ENCODE measurements around the gene PTN.

PTN gene

GRCh38 chr7:137325927-137326326 lies 17.6 kb downstream of the PTN start:
- intact Hi-C loops (cut with DNase I): no loop called here
- no peak for DNase-seq

- intact Hi-C loops (cut with DNase I): no loop called here
These were observed 18.5 kb downstream of the PTN start for GRCh38 chr7:137324796-137325696.

GRCh38 chr7:137316648-137317353 lies 26.7 kb downstream of the PTN start:
- intact Hi-C loops (cut with DNase I): no loop called here
- peak in 2 of 10 donors; percentile 57 to 81 for DNase-seq

More at GRCh38 chr7:137324796-137325696, 18.5 kb downstream of the PTN start:
- no peak for DNase-seq

- peak in 3 of 10 donors; percentile 33 to 64 (median 36) for DNase-seq
- intact Hi-C loops (cut with DNase I): no loop called here
These were observed 30.3 kb downstream of the PTN start for GRCh38 chr7:137313201-137313600.

- no peak for DNase-seq
- intact Hi-C loops (cut with DNase I): no loop called here
These were observed 36.8 kb downstream of the PTN start for GRCh38 chr7:137306748-137307147.

GRCh38 chr7:137305901-137306621 lies 37.5 kb downstream of the PTN start:
- no peak for DNase-seq
- intact Hi-C loops (cut with DNase I): no loop called here

- DNase-seq: no peak
- intact Hi-C loops (cut with DNase I): loop anchor here (5.0 kb wide), 1 partner anchor 38 kb away; the partner anchor contains the start of gene PTN
These were observed 38.8 kb downstream of the PTN start for GRCh38 chr7:137304624-137305235.

GRCh38 chr7:137304165-137304564 lies 39.4 kb downstream of the PTN start:
- DNase-seq: no peak
- intact Hi-C loops (cut with DNase I): loop anchor here (5.0 kb wide), 1 partner anchor 38 kb away; the partner anchor contains the start of gene PTN

- intact Hi-C loops (cut with DNase I): loop anchor here (5.0 kb wide), 1 partner anchor 40 kb away; the partner anchor contains the start of gene PTN
- no peak for DNase-seq
These were observed 41.5 kb downstream of the PTN start for GRCh38 chr7:137302081-137302480.

GRCh38 chr7:137298464-137298794 lies 45.1 kb downstream of the PTN start:
- no peak for DNase-seq

GRCh38 chr7:137297551-137298463 lies 45.7 kb downstream of the PTN start:
- intact Hi-C loops (cut with DNase I): no loop called here
- no peak for DNase-seq

More at GRCh38 chr7:137298464-137298794, 45.1 kb downstream of the PTN start:
- intact Hi-C loops (cut with DNase I): no loop called here

GRCh38 chr7:137296576-137296975 lies 47.0 kb downstream of the PTN start:
- intact Hi-C loops (cut with DNase I): no loop called here
- DNase-seq: no peak

GRCh38 chr7:137295739-137296324 lies 47.7 kb downstream of the PTN start:
- no peak for DNase-seq
- intact Hi-C loops (cut with DNase I): no loop called here

- intact Hi-C loops (cut with DNase I): loop anchor here (5.0 kb wide), 1 partner anchor 163 kb away; no protein-coding TSS in a partner anchor
- DNase-seq: no peak
These were observed 54.4 kb downstream of the PTN start for GRCh38 chr7:137289101-137289500.

- DNase-seq: no peak
- intact Hi-C loops (cut with DNase I): loop anchor here (5.0 kb wide), 1 partner anchor 165 kb away; no protein-coding TSS in a partner anchor
These were observed 55.8 kb downstream of the PTN start for GRCh38 chr7:137287651-137288258.

GRCh38 chr7:137283153-137283552 lies 60.4 kb downstream of the PTN start:
- intact Hi-C loops (cut with DNase I): no loop called here
- DNase-seq: no peak

- intact Hi-C loops (cut with DNase I): no loop called here
- DNase-seq: no peak
These were observed 61.5 kb downstream of the PTN start for GRCh38 chr7:137282043-137282442.

- DNase-seq: no peak
- intact Hi-C loops (cut with DNase I): no loop called here
These were observed 67.3 kb downstream of the PTN start for GRCh38 chr7:137276189-137276588.

All from posterior cingulate gyrus (tissue), 11 donors.